ENCODE data around the gene TMEM150C.

The TMEM150C gene

GRCh38 chr4:82601242-82602015 lies 39.6 kb upstream of the TMEM150C start:
- Histone ChIP-seq H3K4me1 (ENCODE audit: control insufficient read depth in 1 of 2, insufficient read depth in 1 of 2, low read depth in 1 of 2, low read length in 1 of 2) (no peaks in the 10 kb centered on the region), H3K36me3 (no peaks in the 10 kb centered on the region), H3K27me3 (no peaks in the 10 kb centered on the region), H3K9me3 (no peaks in the 10 kb centered on the region), H3K4me3 (ENCODE audit: low read depth in 1 of 2, low read length in 1 of 2) (no peak overlapping the region), H3K27ac (no peak overlapping the region)
- no peak for TF ChIP-seq CTCF (IDR thresholded peaks at IDR 0.05)

- Histone ChIP-seq H3K9me3 (no peaks in the 10 kb centered on the region), H3K36me3 (no peaks in the 10 kb centered on the region), H3K27me3 (no peaks in the 10 kb centered on the region), H3K27ac (no peak overlapping the region), H3K4me1 (ENCODE audit: control insufficient read depth in 1 of 2, insufficient read depth in 1 of 2, low read depth in 1 of 2, low read length in 1 of 2) (no peaks in the 10 kb centered on the region), H3K4me3 (ENCODE audit: low read depth in 1 of 2, low read length in 1 of 2) (no peak overlapping the region)
- TF ChIP-seq CTCF (IDR thresholded peaks at IDR 0.05): no peak
Measured at GRCh38 chr4:82599336-82599735, 37.5 kb upstream of the TMEM150C start.

- Histone ChIP-seq H3K4me3 (ENCODE audit: low read depth in 1 of 2, low read length in 1 of 2) (no peak overlapping the region), H3K27me3 (peaks cover 6% of the 10 kb centered on the region), H3K36me3 (no peaks in the 10 kb centered on the region), H3K9me3 (no peaks in the 10 kb centered on the region), H3K4me1 (ENCODE audit: control insufficient read depth in 1 of 2, insufficient read depth in 1 of 2, low read depth in 1 of 2, low read length in 1 of 2) (no peaks in the 10 kb centered on the region), H3K27ac (no peak overlapping the region)
- no peak for TF ChIP-seq CTCF (IDR thresholded peaks at IDR 0.05)
Measured at GRCh38 chr4:82594456-82594855, 32.7 kb upstream of the TMEM150C start.

- no peaks in the 10 kb centered on the region for H3K9me3 ChIP-seq
- H3K4me1 ChIP-seq (ENCODE audit: control insufficient read depth in 1 of 2, insufficient read depth in 1 of 2, low read depth in 1 of 2, low read length in 1 of 2): no peaks in the 10 kb centered on the region
- H3K27ac ChIP-seq: no peak overlapping the region
- TF ChIP-seq CTCF (IDR thresholded peaks at IDR 0.05): no peak
- H3K27me3 ChIP-seq: peaks cover 6% of the 10 kb centered on the region
- H3K36me3 ChIP-seq: no peaks in the 10 kb centered on the region
- H3K4me3 ChIP-seq (ENCODE audit: low read depth in 1 of 2, low read length in 1 of 2): no peak overlapping the region
Measured at GRCh38 chr4:82593411-82593810, 31.6 kb upstream of the TMEM150C start.

GRCh38 chr4:82592639-82593038 lies 30.9 kb upstream of the TMEM150C start:
- no peaks in the 10 kb centered on the region for H3K9me3 ChIP-seq
- H3K27ac ChIP-seq: no peak overlapping the region
- TF ChIP-seq CTCF (IDR thresholded peaks at IDR 0.05): no peak
- H3K4me1 ChIP-seq (ENCODE audit: control insufficient read depth in 1 of 2, insufficient read depth in 1 of 2, low read depth in 1 of 2, low read length in 1 of 2): no peaks in the 10 kb centered on the region
- H3K27me3 ChIP-seq: peaks cover 6% of the 10 kb centered on the region
- H3K4me3 ChIP-seq (ENCODE audit: low read depth in 1 of 2, low read length in 1 of 2): no peak overlapping the region
- H3K36me3 ChIP-seq: no peaks in the 10 kb centered on the region

Data from neutrophil (primary cell).